KMS-11 (cell line): ENCODE measurements around the gene SH3GLB2.

Experiments
- H2AFZ ChIP-seq: fragments of 200-600 bp; sonication (generic); 2 replicates; pipeline ENCODE4 v1.6.1; 2016; ENCODE audit warnings: antibody characterized with exemption, mixed run types, low read depth
- H3K27ac ChIP-seq: fragments of 200-600 bp; sonication (generic); 2 replicates; pipeline ENCODE4 v1.6.1; 2016; ENCODE audit warnings: mild to moderate bottlenecking, mixed run types
- H3K27me3 ChIP-seq: fragments of 200-600 bp; sonication (generic); 2 replicates; pipeline ENCODE4 v1.6.1; 2017; ENCODE audit warnings: mild to moderate bottlenecking, low read depth, mixed run types, moderate library complexity; ENCODE audit not compliant: insufficient read depth
- H3K36me3 ChIP-seq: fragments of 200-600 bp; sonication (generic); 2 replicates; pipeline ENCODE4 v1.6.1; 2017; ENCODE audit warnings: mild to moderate bottlenecking, mixed run types; ENCODE audit not compliant: insufficient read depth
- H3K4me1 ChIP-seq: fragments of 200-600 bp; sonication (generic); 2 replicates; pipeline ENCODE4 v1.6.1; 2016; ENCODE audit warnings: mild to moderate bottlenecking, low read depth, mixed run types; ENCODE audit not compliant: poor library complexity, severe bottlenecking
- H3K4me2 ChIP-seq: fragments of 200-600 bp; sonication (generic); 2 replicates; pipeline ENCODE4 v1.7.0; 2016; ENCODE audit warnings: mild to moderate bottlenecking, mixed run types
- H3K4me3 ChIP-seq: fragments of 200-600 bp; sonication (generic); IDR thresholded peaks from 2 replicates; pipeline ENCODE4 v1.6.1; 2017; ENCODE audit warnings: low read depth, low read length, mixed read lengths; ENCODE audit not compliant: insufficient read depth
- H3K79me2 ChIP-seq: fragments of 200-600 bp; sonication (generic); 2 replicates; pipeline ENCODE4 v1.6.1; 2016; ENCODE audit warnings: low read depth, mixed run types; ENCODE audit not compliant: insufficient read depth
- H3K9ac ChIP-seq: fragments of 200-600 bp; sonication (generic); 2 replicates; pipeline ENCODE4 v1.6.1; 2016; ENCODE audit warnings: mild to moderate bottlenecking, mixed run types
- H4K20me1 ChIP-seq: fragments of 200-600 bp; sonication (generic); 2 replicates; pipeline ENCODE4 v1.6.1; 2016; ENCODE audit warnings: mild to moderate bottlenecking, mixed run types; ENCODE audit not compliant: insufficient read depth
- CTCF ChIP-seq: fragments of 200-600 bp; sonication (generic); conservative IDR thresholded peaks from 2 replicates; pipeline ENCODE4 v1.6.1; 2017; ENCODE audit warnings: low read depth, mild to moderate bottlenecking, antibody characterized with exemption, low read length, moderate library complexity, mixed read lengths

Gene SH3GLB2

DNA sequence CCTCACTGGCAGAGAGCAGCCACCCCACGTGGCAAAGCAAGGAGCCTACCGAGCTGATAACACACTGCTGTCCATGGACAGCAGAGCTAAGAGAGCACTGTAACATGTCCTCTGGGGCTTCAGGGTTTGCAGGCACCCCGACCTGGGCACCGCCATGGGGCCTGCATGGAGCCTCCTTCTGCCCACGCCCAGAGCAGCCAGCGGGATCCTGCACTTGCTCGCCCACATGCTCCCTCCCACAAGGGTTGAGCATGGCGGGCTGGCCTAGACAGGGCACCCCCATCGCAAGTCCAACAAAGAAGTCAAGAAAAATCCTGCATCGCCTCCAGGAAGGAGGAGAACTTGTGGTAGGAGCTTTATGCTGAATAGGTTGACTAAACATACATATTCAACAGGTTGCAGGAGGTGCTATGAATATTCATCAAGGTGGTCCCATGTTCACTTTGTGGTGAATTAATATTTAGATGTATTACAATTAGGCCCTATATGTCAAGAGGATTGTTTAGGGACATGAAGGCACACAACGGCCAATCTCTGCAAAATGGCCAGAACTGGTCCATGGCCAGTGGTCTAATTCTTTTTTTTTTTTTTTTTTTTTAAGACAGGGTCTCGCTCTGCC, 4.5 kb upstream of the SH3GLB2 start:
- Histone ChIP-seq H3K36me3 (no peaks in the 10 kb centered on the region), H3K79me2 (peaks cover 8% of the 10 kb centered on the region), H4K20me1 (no peaks in the 10 kb centered on the region), H3K9ac (no peak overlapping the region), H3K4me2 (no peak overlapping the region), H3K27me3 (no peaks in the 10 kb centered on the region), H3K4me3 (no peak overlapping the region), H2AFZ (no peak overlapping the region), H3K4me1 (peaks cover 22% of the 10 kb centered on the region), H3K27ac (no peak overlapping the region)
- TF ChIP-seq CTCF = no peak

DNA sequence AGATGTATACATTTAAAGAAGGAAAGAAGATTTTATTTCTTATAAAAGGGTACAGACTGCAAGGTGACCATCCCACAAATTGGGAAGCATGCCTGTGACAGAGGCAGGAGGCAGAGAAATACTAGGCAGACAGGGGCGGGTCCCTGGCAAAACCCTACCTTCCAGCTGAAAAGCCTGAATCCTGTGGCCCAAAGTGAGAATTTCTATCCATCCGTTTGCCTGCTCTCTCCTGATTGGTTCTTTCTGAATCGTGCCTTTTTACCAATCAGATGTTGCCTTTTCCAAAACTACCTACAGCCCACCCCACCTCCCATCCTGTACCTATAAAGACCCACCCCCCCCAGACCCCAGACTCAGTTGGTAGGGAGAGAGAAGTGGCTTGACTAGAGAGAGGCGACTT, 3.4 kb upstream of the SH3GLB2 start:
- no peak for TF ChIP-seq CTCF
- Histone ChIP-seq H4K20me1 (no peaks in the 10 kb centered on the region), H3K27ac (no peak overlapping the region), H3K79me2 (peaks cover 13% of the 10 kb centered on the region), H3K27me3 (no peaks in the 10 kb centered on the region), H3K4me1 (peaks cover 22% of the 10 kb centered on the region), H2AFZ (no peak overlapping the region), H3K36me3 (no peaks in the 10 kb centered on the region), H3K9ac (no peak overlapping the region), H3K4me2 (no peak overlapping the region), H3K4me3 (no peak overlapping the region)

DNA sequence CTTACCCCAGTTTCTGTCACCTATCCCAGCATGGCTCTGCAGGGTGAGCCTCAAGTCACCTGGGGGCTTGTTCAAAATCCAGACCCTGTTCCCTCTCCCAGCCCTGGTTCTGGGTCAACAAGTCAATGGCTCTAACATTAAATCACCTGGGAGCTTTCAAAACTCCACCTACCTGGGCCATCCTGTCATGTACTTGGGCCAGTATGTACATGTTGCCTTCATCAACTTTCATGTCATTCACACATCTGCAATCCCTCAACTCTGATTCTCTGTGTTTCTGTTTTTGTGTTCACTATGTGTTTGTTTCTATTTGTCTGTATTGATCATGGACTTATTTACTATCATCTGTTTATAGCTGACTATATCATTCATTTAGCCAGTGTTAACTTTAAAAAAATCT, 2.1 kb upstream of the SH3GLB2 start:
- Histone ChIP-seq H3K4me2 (no peak overlapping the region), H3K27me3 (no peaks in the 10 kb centered on the region), H3K9ac (no peak overlapping the region), H2AFZ (no peak overlapping the region), H4K20me1 (no peaks in the 10 kb centered on the region), H3K4me3 (no peak overlapping the region), H3K79me2 (peaks cover 23% of the 10 kb centered on the region), H3K36me3 (no peaks in the 10 kb centered on the region), H3K4me1 (peaks cover 24% of the 10 kb centered on the region), H3K27ac (no peak overlapping the region)
- no peak for TF ChIP-seq CTCF

GRCh38 chr9:129027685-129028191, 393 bp downstream of the SH3GLB2 start:
- peak overlapping the region; percentile 98 for H3K4me2 ChIP-seq
- no peaks in the 10 kb centered on the region for H3K27me3 ChIP-seq
- TF ChIP-seq CTCF = no peak
- H3K79me2 ChIP-seq = peaks cover 46% of the 10 kb centered on the region
- no peak overlapping the region for H3K4me3 ChIP-seq
- peak overlapping the region; percentile 46 for H3K27ac ChIP-seq
- peak overlapping the region; percentile 58; the same call in 1 of the 2 replicates for H3K9ac ChIP-seq
- no peaks in the 10 kb centered on the region for H4K20me1 ChIP-seq
- H2AFZ ChIP-seq = peak overlapping the region; percentile 22; the same call in 1 of the 2 replicates
- peaks cover 46% of the 10 kb centered on the region for H3K4me1 ChIP-seq
- H3K36me3 ChIP-seq = no peaks in the 10 kb centered on the region
